Parathyroid adenoma (tissue), 2 donors: ENCODE results near the gene PARP1.

Experiments
- H2AFZ ChIP-seq: fragments of 300-600 bp; sonication (generic); one replicate; pipeline ENCODE4 v1.7.0; 2017; ENCODE audit warnings: antibody characterized with exemption, mild to moderate bottlenecking
- H3K27ac ChIP-seq: fragments of 300-600 bp; sonication (generic); one replicate; pipeline ENCODE4 v1.7.0; 2017
- H3K27me3 ChIP-seq: fragments of 300-600 bp; sonication (generic); one replicate; pipeline ENCODE4 v1.7.0; 2017; ENCODE audit warnings: low read length; ENCODE audit not compliant: control insufficient read depth, insufficient read depth
- H3K36me3 ChIP-seq: fragments of 300-600 bp; sonication (generic); one replicate; pipeline ENCODE4 v1.7.0; 2017; ENCODE audit warnings: low read length; ENCODE audit not compliant: control insufficient read depth, insufficient read depth
- H3K4me1 ChIP-seq: fragments of 300-600 bp; sonication (generic); one replicate; pipeline ENCODE4 v1.7.0; 2017; ENCODE audit warnings: control low read depth
- H3K4me2 ChIP-seq: fragments of 300-600 bp; sonication (generic); one replicate; pipeline ENCODE4 v1.7.0; 2017; ENCODE audit warnings: low read length
- H3K4me3 ChIP-seq: fragments of 300-600 bp; sonication (generic); one replicate; pipeline ENCODE4 v1.7.0; 2017; ENCODE audit warnings: low read depth, low read length
- H3K79me2 ChIP-seq: fragments of 300-600 bp; sonication (generic); one replicate; pipeline ENCODE4 v1.7.0; 2017; ENCODE audit warnings: control low read depth
- H3K9ac ChIP-seq: fragments of 300-600 bp; sonication (generic); one replicate; pipeline ENCODE4 v1.7.0; 2017; ENCODE audit warnings: mild to moderate bottlenecking
- H3K9me3 ChIP-seq: fragments of 300-600 bp; sonication (generic); one replicate; pipeline ENCODE4 v1.7.0; 2017; ENCODE audit warnings: low read length; ENCODE audit not compliant: control insufficient read depth
- CTCF ChIP-seq: fragments of 300-600 bp; sonication (generic); IDR thresholded peaks from one replicate; pipeline ENCODE4 v1.7.0; 2017; ENCODE audit warnings: antibody characterized with exemption, mild to moderate bottlenecking
- donor health status: primary hyperparathyroidism.

The PARP1 gene

GRCh38 chr1:226440512-226440911 lies 32.6 kb upstream of the PARP1 start:
- no peak overlapping the region for H3K9ac ChIP-seq
- no peak overlapping the region for H3K4me2 ChIP-seq
- no peaks in the 10 kb centered on the region for H3K9me3 ChIP-seq
- H3K27ac ChIP-seq = no peak overlapping the region
- no peaks in the 10 kb centered on the region for H3K27me3 ChIP-seq
- TF ChIP-seq CTCF = no peak
- H3K36me3 ChIP-seq = no peaks in the 10 kb centered on the region
- no peak overlapping the region for H3K4me3 ChIP-seq
- H2AFZ ChIP-seq = no peak overlapping the region
- no peaks in the 10 kb centered on the region for H3K4me1 ChIP-seq
- no peaks in the 10 kb centered on the region for H3K79me2 ChIP-seq

GRCh38 chr1:226438007-226438406 lies 30.1 kb upstream of the PARP1 start:
- no peak overlapping the region for H3K4me3 ChIP-seq
- H3K4me1 ChIP-seq = no peaks in the 10 kb centered on the region
- H3K79me2 ChIP-seq = no peaks in the 10 kb centered on the region
- no peaks in the 10 kb centered on the region for H3K36me3 ChIP-seq
- no peak overlapping the region for H3K4me2 ChIP-seq
- H3K27me3 ChIP-seq = no peaks in the 10 kb centered on the region
- no peak overlapping the region for H2AFZ ChIP-seq
- TF ChIP-seq CTCF = no peak
- H3K9ac ChIP-seq = no peak overlapping the region
- H3K27ac ChIP-seq = no peak overlapping the region
- no peaks in the 10 kb centered on the region for H3K9me3 ChIP-seq

GRCh38 chr1:226436855-226437491 lies 29.1 kb upstream of the PARP1 start:
- Histone ChIP-seq H3K27me3 (no peaks in the 10 kb centered on the region), H3K79me2 (no peaks in the 10 kb centered on the region), H2AFZ (no peak overlapping the region), H3K27ac (no peak overlapping the region), H3K36me3 (no peaks in the 10 kb centered on the region), H3K4me2 (no peak overlapping the region), H3K4me3 (no peak overlapping the region), H3K4me1 (no peaks in the 10 kb centered on the region), H3K9me3 (no peaks in the 10 kb centered on the region), H3K9ac (no peak overlapping the region)
- no peak for TF ChIP-seq CTCF

- Histone ChIP-seq H3K79me2 (no peaks in the 10 kb centered on the region), H3K36me3 (no peaks in the 10 kb centered on the region), H3K4me1 (no peaks in the 10 kb centered on the region), H3K9ac (no peak overlapping the region), H3K4me3 (no peak overlapping the region), H3K27me3 (no peaks in the 10 kb centered on the region), H3K27ac (no peak overlapping the region), H2AFZ (no peak overlapping the region), H3K9me3 (no peaks in the 10 kb centered on the region), H3K4me2 (no peak overlapping the region)
- no peak for TF ChIP-seq CTCF
Observed at GRCh38 chr1:226436472-226436854, 28.6 kb upstream of the PARP1 start.

GRCh38 chr1:226433341-226433720 lies 25.4 kb upstream of the PARP1 start:
- no peak for TF ChIP-seq CTCF
- H2AFZ ChIP-seq = no peak overlapping the region
- H3K4me3 ChIP-seq = no peak overlapping the region
- H3K27ac ChIP-seq = no peak overlapping the region
- no peaks in the 10 kb centered on the region for H3K4me1 ChIP-seq
- no peaks in the 10 kb centered on the region for H3K9me3 ChIP-seq
- no peak overlapping the region for H3K9ac ChIP-seq
- no peaks in the 10 kb centered on the region for H3K27me3 ChIP-seq
- H3K36me3 ChIP-seq = no peaks in the 10 kb centered on the region
- no peaks in the 10 kb centered on the region for H3K79me2 ChIP-seq
- no peak overlapping the region for H3K4me2 ChIP-seq
